ENCODE data around the gene CARMIL3. TPM values are rescaled to one million over a fixed set of nuclear protein-coding genes. Genes with fewer than 3 reads are reported as not detected.

CARMIL3 gene
- total RNA-seq, 2 experiments from 2014 or later, result 0.05 to 0.11 TPM

DNA sequence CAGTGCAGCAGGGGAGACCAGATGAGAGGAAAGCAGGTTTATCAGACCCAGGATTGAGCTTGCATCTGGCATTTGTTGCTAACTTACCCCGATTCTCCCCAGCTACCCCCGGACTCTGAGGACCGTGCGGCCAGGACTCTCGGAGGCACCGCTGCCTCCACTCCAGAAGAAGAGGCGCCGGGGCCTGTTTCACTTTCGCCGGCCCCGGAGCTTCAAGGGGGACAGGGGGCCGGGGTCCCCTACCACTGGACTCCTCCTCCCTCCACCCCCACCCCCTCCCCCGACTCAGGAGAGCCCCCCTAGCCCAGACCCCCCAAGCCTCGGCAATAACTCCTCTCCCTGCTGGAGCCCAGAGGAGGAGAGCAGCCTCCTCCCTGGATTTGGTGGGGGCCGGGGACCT lies 13.0 kb downstream of the CARMIL3 start:
- ChIA-PET POLR2A (interaction anchor here (1.1 kb wide), 1 partner anchor 16 kb away, joined by 4 read pairs; no protein-coding TSS in a partner anchor), CTCF (no interaction called here)
- Histone ChIP-seq H3K27me3 (ENCODE audit: control insufficient read depth in 1 of 2, insufficient read depth in 2 of 2, low read length in 2 of 2) (no peaks in the 10 kb centered on the region), H3K27ac (ENCODE audit: low read depth in 1 of 2, low read length in 2 of 2) (no peak overlapping the region), H3K4me1 (ENCODE audit: insufficient read depth, low read length) (no peaks in the 10 kb centered on the region), H3K9me3 (ENCODE audit: control insufficient read depth in 1 of 2, insufficient read depth in 1 of 2, low read length in 2 of 2) (no peaks in the 10 kb centered on the region), H3K4me3 (ENCODE audit: low read length) (no peak overlapping the region), H3K36me3 (ENCODE audit: insufficient read depth, low read length) (no peaks in the 10 kb centered on the region)
- ATAC-seq (ENCODE audit: poor library complexity) (no peak), DNase-seq (no peak)
- Mint-ChIP-seq H3K27me3 (peaks cover 4% of the 10 kb centered on the region), H3K4me1 (ENCODE audit: low read depth) (no peaks in the 10 kb centered on the region), H3K36me3 (ENCODE audit: low read depth) (no peaks in the 10 kb centered on the region), H3K4me3 (no peak overlapping the region), H3K27ac (no peak overlapping the region), H3K9me3 (no peaks in the 10 kb centered on the region)
- intact Hi-C loops (cut with DNase I, micrococcal nuclease), result no loop called here
- TF ChIP-seq CTCF (IDR thresholded peaks at IDR 0.05), result no peak

DNA sequence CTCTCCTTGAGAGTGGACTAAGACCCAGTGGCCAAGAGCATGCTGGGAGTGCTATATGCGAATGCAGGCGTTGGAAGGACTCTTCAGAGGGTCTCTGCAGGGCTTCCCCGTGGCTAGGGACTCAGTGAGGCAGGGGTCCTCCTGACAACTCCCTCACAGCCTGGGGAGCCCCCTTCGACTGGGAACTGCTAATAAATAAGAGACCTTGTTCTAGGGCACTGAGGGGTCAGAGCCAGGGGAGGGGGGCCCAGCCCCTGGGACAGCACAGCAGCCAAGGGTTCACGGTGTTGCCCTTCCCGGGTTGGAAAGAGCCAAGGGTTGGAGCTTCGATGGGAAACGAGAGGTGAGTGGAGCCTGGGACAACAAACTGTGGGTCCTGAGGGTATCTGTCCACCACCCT lies 13.6 kb downstream of the CARMIL3 start:
- CTCF ChIA-PET, result no interaction called here
- Mint-ChIP-seq H3K4me1 (ENCODE audit: low read depth) (no peaks in the 10 kb centered on the region), H3K4me3 (no peak overlapping the region), H3K27ac (no peak overlapping the region), H3K27me3 (peaks cover 8% of the 10 kb centered on the region), H3K9me3 (no peaks in the 10 kb centered on the region), H3K36me3 (ENCODE audit: low read depth) (no peaks in the 10 kb centered on the region)
- no peaks in the 10 kb centered on the region for H3K9me3 ChIP-seq (ENCODE audit: control insufficient read depth in 1 of 2, insufficient read depth in 1 of 2, low read length in 2 of 2)
- intact Hi-C loops (cut with DNase I, micrococcal nuclease), result no loop called here
- H3K27me3 ChIP-seq (ENCODE audit: control insufficient read depth in 1 of 2, insufficient read depth in 2 of 2, low read length in 2 of 2), result no peaks in the 10 kb centered on the region
- no peaks in the 10 kb centered on the region for H3K4me1 ChIP-seq (ENCODE audit: insufficient read depth, low read length)
- DNase-seq (no peak), ATAC-seq (ENCODE audit: poor library complexity) (no peak)
- H3K36me3 ChIP-seq (ENCODE audit: insufficient read depth, low read length), result no peaks in the 10 kb centered on the region
- H3K27ac ChIP-seq (ENCODE audit: low read depth in 1 of 2, low read length in 2 of 2), result no peak overlapping the region
- no peak for TF ChIP-seq CTCF (IDR thresholded peaks at IDR 0.05)
- POLR2A ChIA-PET, result no interaction called here
- H3K4me3 ChIP-seq (ENCODE audit: low read length), result no peak overlapping the region

DNA sequence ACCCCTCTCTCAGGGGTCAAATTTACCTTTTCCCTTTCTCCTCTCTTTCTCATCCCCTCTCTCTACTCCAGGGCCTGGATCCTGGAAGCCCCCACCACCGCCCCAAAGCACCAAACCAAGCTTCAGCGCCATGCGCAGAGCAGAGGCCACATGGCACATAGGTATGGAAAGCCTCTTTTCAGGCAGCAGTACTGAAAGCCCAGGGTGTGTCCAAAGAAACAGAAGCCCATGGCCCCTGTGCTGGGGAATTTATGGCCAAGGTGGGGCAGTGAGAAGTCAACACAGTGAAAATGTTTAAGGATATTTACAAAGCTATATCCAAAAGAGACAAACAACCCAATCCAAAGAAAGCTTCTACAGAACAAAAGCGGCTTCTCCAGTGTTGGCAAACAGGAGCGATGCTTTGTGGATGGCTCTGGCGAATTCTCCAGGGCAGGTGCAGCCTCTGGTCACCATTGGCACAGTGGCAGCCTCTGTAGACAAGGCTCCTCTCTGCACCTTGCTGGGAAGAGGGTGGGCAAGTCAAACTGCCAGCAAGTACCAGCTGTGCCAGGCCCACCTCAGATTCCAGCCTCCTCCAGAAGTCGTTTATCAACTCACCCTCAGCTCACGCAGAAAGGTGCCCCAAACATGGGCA lies 14.8 kb downstream of the CARMIL3 start:
- Histone ChIP-seq H3K4me3 (ENCODE audit: low read length) (no peak overlapping the region), H3K4me1 (ENCODE audit: insufficient read depth, low read length) (no peaks in the 10 kb centered on the region), H3K36me3 (ENCODE audit: insufficient read depth, low read length) (no peaks in the 10 kb centered on the region), H3K27ac (ENCODE audit: low read depth in 1 of 2, low read length in 2 of 2) (no peak overlapping the region), H3K27me3 (ENCODE audit: control insufficient read depth in 1 of 2, insufficient read depth in 2 of 2, low read length in 2 of 2) (no peaks in the 10 kb centered on the region), H3K9me3 (ENCODE audit: control insufficient read depth in 1 of 2, insufficient read depth in 1 of 2, low read length in 2 of 2) (no peaks in the 10 kb centered on the region)
- CTCF ChIA-PET, result no interaction called here
- no peaks in the 10 kb centered on the region for H3K4me1 Mint-ChIP-seq (ENCODE audit: low read depth)
- intact Hi-C loops (cut with DNase I, micrococcal nuclease), result no loop called here
- no peak overlapping the region for H3K27ac Mint-ChIP-seq
- ATAC-seq (ENCODE audit: poor library complexity) (no peak), DNase-seq (no peak)
- POLR2A ChIA-PET, result no interaction called here
- peaks cover 16% of the 10 kb centered on the region for H3K27me3 Mint-ChIP-seq
- TF ChIP-seq CTCF (IDR thresholded peaks at IDR 0.05), result no peak
- no peaks in the 10 kb centered on the region for H3K9me3 Mint-ChIP-seq
- no peak overlapping the region for H3K4me3 Mint-ChIP-seq
- H3K36me3 Mint-ChIP-seq (ENCODE audit: low read depth), result no peaks in the 10 kb centered on the region

All from CD4-positive, alpha-beta T cell (primary cell).